ENCODE measurements around the gene TNFRSF8. TPM values are rescaled to one million over a fixed set of nuclear protein-coding genes. Genes with fewer than 3 reads are reported as not detected.

The TNFRSF8 gene
- total RNA-seq, 2 experiments from 2014 or later: 1.3 to 1.4 TPM

- CTCF ChIA-PET: interaction anchor here (0.5 to 11.1 kb wide), 6 partner anchors 8 to 1582 kb away, joined by 3 to 170 read pairs (median 7); no protein-coding TSS in a partner anchor
- POLR2A ChIA-PET: no interaction called here
Observed at GRCh38 chr1:12123172-12123571, 60.1 kb downstream of the TNFRSF8 start.

DNA sequence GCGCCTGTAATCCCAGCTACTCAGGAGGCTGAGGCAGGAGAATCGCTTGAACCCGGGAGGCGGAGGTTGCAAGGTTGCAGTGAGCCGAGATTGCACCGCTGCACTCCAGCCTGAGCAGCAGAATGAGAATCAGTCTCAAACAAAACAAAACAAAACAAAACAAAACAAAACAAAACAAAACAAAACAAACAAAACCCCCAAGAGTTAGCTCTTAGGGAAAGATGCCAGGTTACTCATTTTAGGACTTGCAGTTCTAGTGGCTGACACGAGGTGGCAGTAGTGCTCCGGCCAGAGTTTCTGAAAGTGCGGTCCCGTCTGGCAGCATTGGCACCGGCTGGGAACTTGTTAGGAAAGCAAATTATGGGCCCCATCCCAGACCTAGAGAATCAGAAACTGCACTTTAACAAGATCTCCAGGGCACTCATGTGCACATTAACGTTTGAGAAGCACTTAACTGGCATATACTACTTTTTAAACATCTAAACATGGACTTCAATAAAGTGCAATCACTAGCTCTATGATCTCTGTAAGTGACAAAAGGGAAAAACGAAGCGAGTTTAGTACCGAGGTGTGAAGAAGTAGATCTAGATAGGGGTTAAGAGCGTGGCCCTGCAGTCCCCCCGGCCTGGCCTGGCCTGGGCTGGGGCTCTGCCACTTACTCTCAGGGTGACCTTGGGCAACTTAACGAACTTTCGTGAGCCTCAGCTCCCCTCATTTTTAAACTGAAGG lies 61.8 kb downstream of the TNFRSF8 start:
- ChIA-PET POLR2A (interaction anchor here (0.7 to 1.3 kb wide), 3 partner anchors 77 to 217 kb away, joined by 3 to 4 read pairs (median 3); no protein-coding TSS in a partner anchor), CTCF (interaction anchor here (0.6 to 11.1 kb wide), 49 partner anchors 9 to 534 kb away, joined by 3 to 170 read pairs (median 5); partner anchors contain the start of genes MIIP, PLOD1 and VPS13D)

- ChIA-PET POLR2A (interaction anchor here (0.7 to 1.3 kb wide), 3 partner anchors 76 to 218 kb away, joined by 3 to 4 read pairs (median 3); no protein-coding TSS in a partner anchor), CTCF (interaction anchor here (0.6 to 11.1 kb wide), 31 partner anchors 9 to 165 kb away, joined by 3 to 170 read pairs (median 5); no protein-coding TSS in a partner anchor)
Observed at GRCh38 chr1:12125422-12126355, 62.6 kb downstream of the TNFRSF8 start.

GRCh38 chr1:12126781-12127180 lies 63.7 kb downstream of the TNFRSF8 start:
- CTCF ChIA-PET: interaction anchor here (1.1 to 11.1 kb wide), 4 partner anchors 22 to 92 kb away, joined by 3 to 170 read pairs (median 24); no protein-coding TSS in a partner anchor
- POLR2A ChIA-PET: no interaction called here

- ChIA-PET CTCF (interaction anchor here (1.2 to 11.1 kb wide), 3 partner anchors 22 to 79 kb away, joined by 4 to 170 read pairs (median 45); no protein-coding TSS in a partner anchor), POLR2A (no interaction called here)
Observed at GRCh38 chr1:12127206-12127810, 64.2 kb downstream of the TNFRSF8 start.

DNA sequence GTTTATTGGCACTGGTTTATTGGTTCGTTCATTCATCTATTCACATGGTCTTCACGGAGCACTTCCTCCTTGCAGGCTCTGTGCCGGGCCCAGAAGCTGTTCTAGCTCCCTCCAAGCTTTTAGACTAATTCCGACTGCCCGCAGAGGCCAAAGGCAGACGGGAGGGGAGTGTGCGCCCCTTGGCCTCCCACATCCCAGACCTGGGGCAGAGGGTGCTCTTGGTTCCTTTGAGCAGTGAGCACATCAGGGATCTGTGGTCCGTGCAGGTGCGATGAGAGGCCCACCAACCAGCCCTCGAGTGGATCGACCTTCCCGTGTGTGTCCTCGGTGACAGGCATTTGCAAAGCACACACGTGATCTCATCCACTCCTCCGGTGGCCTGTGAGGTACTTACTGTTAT lies 65.0 kb downstream of the TNFRSF8 start:
- CTCF ChIA-PET: interaction anchor here (11.1 kb wide), 1 partner anchor 79 kb away, joined by 170 read pairs; no protein-coding TSS in a partner anchor
- POLR2A ChIA-PET: no interaction called here

DNA sequence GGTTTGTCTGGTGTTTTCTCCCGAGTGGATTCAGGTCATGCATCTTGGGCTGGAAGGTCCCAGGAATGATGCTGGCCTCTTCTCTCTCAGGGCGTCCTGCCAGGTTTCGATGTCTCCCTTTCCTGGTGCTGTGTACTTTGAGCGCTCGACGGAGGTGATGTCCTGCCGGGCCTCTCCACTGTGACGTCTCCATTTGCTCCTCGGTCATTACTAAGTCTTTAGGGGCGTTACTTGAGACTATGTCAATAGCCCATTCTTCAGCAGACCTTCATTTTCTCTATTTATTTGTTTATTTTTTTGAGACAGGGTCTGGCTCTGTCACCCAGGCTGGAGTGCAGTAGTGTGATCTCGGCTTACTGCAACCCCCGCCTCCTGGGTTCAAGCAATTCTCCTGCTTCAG lies 66.5 kb downstream of the TNFRSF8 start:
- ChIA-PET CTCF (no interaction called here), POLR2A (no interaction called here)

GRCh38 chr1:12130466-12131130 lies 67.5 kb downstream of the TNFRSF8 start:
- ChIA-PET POLR2A (no interaction called here), CTCF (no interaction called here)

DNA sequence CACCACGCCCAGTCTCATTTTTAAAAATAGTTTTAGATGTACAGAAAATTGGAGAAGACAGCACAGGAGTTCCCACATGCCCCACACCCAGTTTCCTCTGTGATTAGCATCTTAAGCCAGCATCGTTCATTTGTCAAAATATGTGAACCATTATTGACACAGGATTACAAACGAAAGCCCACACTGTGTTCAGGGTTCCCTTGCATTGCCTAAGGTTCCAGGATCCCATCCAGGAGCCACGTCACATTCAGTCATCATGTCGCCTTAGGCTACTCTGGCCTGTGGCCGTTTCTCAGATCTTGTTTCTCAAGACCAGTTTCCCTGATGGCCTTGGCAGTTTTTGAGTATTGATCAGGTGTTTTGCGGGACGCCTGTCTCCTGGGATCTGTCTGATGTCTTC lies 69.0 kb downstream of the TNFRSF8 start:
- ChIA-PET POLR2A (interaction anchor here (0.6 kb wide), 1 partner anchor 178 kb away, joined by 8 read pairs; no protein-coding TSS in a partner anchor), CTCF (interaction anchor here (1.8 kb wide), 1 partner anchor 16 kb away, joined by 5 read pairs; no protein-coding TSS in a partner anchor)

DNA sequence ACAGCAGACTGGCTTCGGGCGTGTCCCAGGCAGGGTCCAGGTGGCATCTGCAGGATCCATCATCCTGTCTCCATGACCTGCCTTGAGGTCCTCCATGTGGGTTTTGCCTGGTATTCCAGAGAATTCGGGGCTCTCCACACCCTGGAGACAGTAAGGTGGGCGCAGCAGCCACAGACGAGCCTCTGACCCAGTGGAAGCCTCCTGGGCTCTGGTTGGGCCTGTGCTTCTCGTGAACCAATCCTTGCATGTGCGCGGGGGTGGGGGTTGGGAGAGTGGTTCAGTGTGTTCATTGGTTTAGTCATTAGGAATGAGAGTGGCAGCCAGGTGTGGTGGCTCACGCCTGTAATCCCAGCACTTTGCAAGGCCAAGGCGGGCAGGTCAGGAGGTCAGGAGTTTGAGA lies 71.6 kb downstream of the TNFRSF8 start:
- POLR2A ChIA-PET: interaction anchor here (0.6 to 0.8 kb wide), 3 partner anchors 27 to 43 kb away, joined by 3 to 7 read pairs (median 3); partner anchors contain the start of gene TNFRSF1B
- CTCF ChIA-PET: interaction anchor here (1.0 to 1.7 kb wide), 2 partner anchors 9 to 10 kb away, joined by 4 to 9 read pairs; no protein-coding TSS in a partner anchor

GRCh38 chr1:12135612-12136011 lies 72.5 kb downstream of the TNFRSF8 start:
- CTCF ChIA-PET: interaction anchor here (0.9 to 1.7 kb wide), 3 partner anchors 10 to 70 kb away, joined by 3 to 9 read pairs (median 3); partner anchors contain the start of gene TNFRSF1B
- POLR2A ChIA-PET: interaction anchor here (0.6 to 0.8 kb wide), 3 partner anchors 26 to 118 kb away, joined by 3 to 7 read pairs (median 4); partner anchors contain the start of gene TNFRSF1B

GRCh38 chr1:12136916-12137610 lies 74.0 kb downstream of the TNFRSF8 start:
- CTCF ChIA-PET: interaction anchor here (1.2 to 1.5 kb wide), 4 partner anchors 11 to 72 kb away, joined by 3 to 8 read pairs (median 4); no protein-coding TSS in a partner anchor
- POLR2A ChIA-PET: no interaction called here

- CTCF ChIA-PET: interaction anchor here (1.4 to 1.7 kb wide), 3 partner anchors 10 to 39 kb away, joined by 3 to 6 read pairs (median 5); no protein-coding TSS in a partner anchor
- POLR2A ChIA-PET: no interaction called here
Observed at GRCh38 chr1:12138196-12139168, 75.4 kb downstream of the TNFRSF8 start.

GRCh38 chr1:12140016-12140415 lies 76.9 kb downstream of the TNFRSF8 start:
- POLR2A ChIA-PET: no interaction called here
- CTCF ChIA-PET: interaction anchor here (1.7 to 2.9 kb wide), 2 partner anchors 15 kb away, joined by 6 to 11 read pairs; no protein-coding TSS in a partner anchor

DNA sequence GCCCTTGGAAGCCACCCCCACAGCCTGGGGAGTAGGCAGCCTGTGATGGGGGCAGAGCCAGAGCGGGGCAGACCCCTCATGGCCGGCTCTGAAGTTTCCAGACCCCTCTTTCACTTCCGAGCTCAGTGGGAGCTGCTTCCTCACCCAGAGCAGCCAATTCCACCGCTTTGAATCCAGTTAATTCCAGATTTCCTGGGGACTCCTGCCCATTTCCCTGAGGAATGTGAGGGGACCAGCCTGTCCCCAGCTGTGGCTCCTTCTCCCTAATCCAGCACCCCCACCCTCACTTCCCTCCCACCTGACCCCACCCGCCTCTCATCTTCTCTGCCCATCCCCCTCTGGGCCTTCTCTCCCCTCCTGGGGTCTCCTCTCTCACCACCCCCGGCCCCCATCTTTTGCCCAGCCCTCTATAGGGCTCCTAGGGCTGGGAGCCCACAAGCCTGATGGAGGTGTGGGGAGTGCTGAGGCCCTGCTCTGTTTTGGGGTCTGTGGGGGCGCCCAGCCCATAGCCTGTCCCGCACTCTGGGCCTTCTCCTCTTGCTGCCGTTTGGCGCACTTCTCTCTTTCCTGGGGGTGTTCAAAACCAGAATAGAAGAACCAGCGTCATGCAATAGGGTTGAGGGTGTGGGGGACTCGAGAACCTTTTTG lies 77.5 kb downstream of the TNFRSF8 start:
- CTCF ChIA-PET: interaction anchor here (2.9 kb wide), 1 partner anchor 16 kb away, joined by 11 read pairs; no protein-coding TSS in a partner anchor
- POLR2A ChIA-PET: no interaction called here
